GM19025 (cell line): Measurements from ENCODE around the gene FZD7.

ENCODE experiments used
- ATAC-seq: cut with Tn5 transposase; IDR thresholded peaks from one replicate; pipeline ENCODE4 v1.9.1; 2021; ENCODE audit warnings: mild to moderate bottlenecking, low read depth, moderate library complexity; ENCODE audit not compliant: unreplicated experiment

FZD7 gene

GRCh38 chr2:202035941-202036372, 2.3 kb downstream of the FZD7 start:
- ATAC-seq: no peak

- no peak for ATAC-seq
These were observed 3.0 kb downstream of the FZD7 start for GRCh38 chr2:202036601-202037037.

GRCh38 chr2:202037086-202037485, 3.4 kb downstream of the FZD7 start:
- no peak for ATAC-seq

GRCh38 chr2:202038471-202039277, 5.0 kb downstream of the FZD7 start:
- ATAC-seq: no peak

GRCh38 chr2:202039278-202040078, 5.8 kb downstream of the FZD7 start:
- no peak for ATAC-seq

GRCh38 chr2:202040079-202040844, 6.6 kb downstream of the FZD7 start:
- ATAC-seq: no peak

- ATAC-seq: no peak
These were observed 8.8 kb downstream of the FZD7 start for GRCh38 chr2:202042444-202042843.

GRCh38 chr2:202043475-202043874, 9.8 kb downstream of the FZD7 start:
- ATAC-seq: no peak

- no peak for ATAC-seq
These were observed 11.1 kb downstream of the FZD7 start for GRCh38 chr2:202044777-202045176.

- ATAC-seq: no peak
These were observed 12.9 kb downstream of the FZD7 start for GRCh38 chr2:202046572-202046971.

GRCh38 chr2:202049092-202049728, 15.6 kb downstream of the FZD7 start:
- no peak for ATAC-seq

GRCh38 chr2:202049840-202050239, 16.2 kb downstream of the FZD7 start:
- ATAC-seq: no peak

- no peak for ATAC-seq
These were observed 17.0 kb downstream of the FZD7 start for GRCh38 chr2:202050652-202051051.

GRCh38 chr2:202051499-202052161, 18.0 kb downstream of the FZD7 start:
- ATAC-seq: no peak

GRCh38 chr2:202052235-202052634, 18.6 kb downstream of the FZD7 start:
- ATAC-seq: no peak

GRCh38 chr2:202054679-202055078, 21.0 kb downstream of the FZD7 start:
- ATAC-seq: no peak

- no peak for ATAC-seq
These were observed 23.0 kb downstream of the FZD7 start for GRCh38 chr2:202056611-202057010.

- ATAC-seq: no peak
These were observed 26.6 kb downstream of the FZD7 start for GRCh38 chr2:202060218-202060617.

GRCh38 chr2:202061695-202062094, 28.0 kb downstream of the FZD7 start:
- ATAC-seq: no peak
